Activated CD4-positive, alpha-beta memory T cell treated with anti-CD3 and anti-CD28 coated beads, Interleukin-2, amount 10 ng/mL, durations not matched to agents 7 days and 5 days (primary cell): ENCODE data around the gene RPIA. TPM values are rescaled to one million over a fixed set of nuclear protein-coding genes. Genes with fewer than 3 reads are reported as not detected.
A peak's percentile ranks its signal among the peaks of the same experiment; 100 is the strongest.
"Not testable (repeated sequence)": the region's sequence is repeated elsewhere in the genome, so short reads cannot be mapped to it uniquely, and the experiment has no call there.

Source experiments
- CTCF ChIA-PET: fragments of 350-600 bp; sonication (Branson Sonifier 250); formaldehyde crosslinking; loops from one replicate; lab custom pipeline; 2021; ENCODE audit warnings: antibody characterized with exemption, inconsistent platforms; lab: Charles Lee
- POLR2A ChIA-PET: fragments of 350-600 bp; sonication (Branson Sonifier 250); formaldehyde crosslinking; loops from one replicate; lab custom pipeline; 2021; ENCODE audit warnings: antibody characterized with exemption; lab: Charles Lee
- DNase-seq: peaks from one replicate; pipeline ENCODE4 v3.0.0-alpha.2; 2020
- H3K27ac Mint-ChIP-seq: one replicate; pipeline ENCODE4 v1.8.0; 2021; ENCODE audit warnings: mild to moderate bottlenecking, mixed read lengths
- H3K27me3 Mint-ChIP-seq: one replicate; pipeline ENCODE4 v1.8.0; 2021; ENCODE audit warnings: mixed read lengths
- H3K36me3 Mint-ChIP-seq: one replicate; pipeline ENCODE4 v1.8.0; 2021; ENCODE audit warnings: low read depth, mixed read lengths
- H3K4me1 Mint-ChIP-seq: one replicate; pipeline ENCODE4 v1.8.0; 2021; ENCODE audit warnings: mixed read lengths
- H3K4me3 Mint-ChIP-seq: one replicate; pipeline ENCODE4 v1.8.0; 2021; ENCODE audit warnings: mild to moderate bottlenecking, mixed read lengths
- H3K9me3 Mint-ChIP-seq: one replicate; pipeline ENCODE4 v1.8.0; 2021; ENCODE audit warnings: mixed read lengths
- total RNA-seq, 2 experiments: library from RNA; stranded (reverse); gene quantifications; one replicate each; pipeline ENCODE4 v1.2.3, GENCODE V29; 2021

RPIA gene
- total RNA-seq, 2 experiments from 2014 or later, result 27.9 to 30.1 TPM

GRCh38 chr2:88746929-88747490 lies 55.5 kb downstream of the RPIA start:
- DNase-seq, result no peak
- ChIA-PET CTCF (no interaction called here), POLR2A (no interaction called here)
- H3K9me3 Mint-ChIP-seq, result peaks cover 22% of the 10 kb centered on the region
- no peak overlapping the region for H3K4me3 Mint-ChIP-seq
- H3K27ac Mint-ChIP-seq, result no peak overlapping the region
- H3K4me1 Mint-ChIP-seq, result peaks cover 15% of the 10 kb centered on the region
- H3K27me3 Mint-ChIP-seq, result no peaks in the 10 kb centered on the region
- H3K36me3 Mint-ChIP-seq, result peaks cover 76% of the 10 kb centered on the region

DNA sequence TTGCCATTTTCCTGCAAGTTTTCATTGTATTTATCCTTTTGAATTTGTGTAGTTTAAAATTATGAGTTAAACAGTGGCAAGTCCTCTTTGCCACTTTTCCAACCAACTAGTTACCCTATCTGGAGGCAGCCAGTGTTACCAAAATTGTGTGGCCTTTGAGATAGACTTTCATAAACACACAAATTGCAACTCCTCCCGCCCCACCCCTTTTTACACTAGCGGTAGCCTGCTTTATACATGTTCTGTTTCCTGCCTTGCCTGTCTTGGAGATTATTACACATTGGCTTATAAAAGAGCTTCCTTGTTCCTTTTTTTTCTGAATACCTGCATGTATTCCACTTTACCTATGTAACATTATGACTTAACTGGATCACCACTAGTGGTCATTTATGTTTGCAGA lies 56.5 kb downstream of the RPIA start:
- POLR2A ChIA-PET, result no interaction called here
- no peak overlapping the region for H3K4me3 Mint-ChIP-seq
- H3K4me1 Mint-ChIP-seq, result peaks cover 15% of the 10 kb centered on the region
- peaks cover 75% of the 10 kb centered on the region for H3K36me3 Mint-ChIP-seq
- H3K27me3 Mint-ChIP-seq, result no peaks in the 10 kb centered on the region
- peaks cover 21% of the 10 kb centered on the region for H3K9me3 Mint-ChIP-seq
- no peak overlapping the region for H3K27ac Mint-ChIP-seq
- CTCF ChIA-PET, result interaction anchor here (1.3 kb wide), 1 partner anchor 8 kb away, joined by 4 read pairs; no protein-coding TSS in a partner anchor
- DNase-seq, result no peak

- no peak for DNase-seq
- no peak overlapping the region for H3K4me3 Mint-ChIP-seq
- no peaks in the 10 kb centered on the region for H3K9me3 Mint-ChIP-seq
- H3K36me3 Mint-ChIP-seq, result peaks cover 65% of the 10 kb centered on the region
- POLR2A ChIA-PET, result no interaction called here
- CTCF ChIA-PET, result interaction anchor here (0.9 to 2.6 kb wide), 2 partner anchors 8 to 12 kb away, joined by 3 to 15 read pairs; no protein-coding TSS in a partner anchor
- H3K27ac Mint-ChIP-seq, result no peak overlapping the region
- H3K27me3 Mint-ChIP-seq, result no peaks in the 10 kb centered on the region
- peaks cover 15% of the 10 kb centered on the region for H3K4me1 Mint-ChIP-seq
These were observed 60.3 kb downstream of the RPIA start for GRCh38 chr2:88751768-88752167.

- ChIA-PET CTCF (no interaction called here), POLR2A (no interaction called here)
- Mint-ChIP-seq H3K27ac (peak overlapping the region; percentile 79), H3K9me3 (peaks cover 17% of the 10 kb centered on the region), H3K4me3 (no peak overlapping the region), H3K36me3 (peaks cover 59% of the 10 kb centered on the region), H3K27me3 (no peaks in the 10 kb centered on the region), H3K4me1 (peaks cover 15% of the 10 kb centered on the region)
- DNase-seq, result peak; percentile 46
These were observed 62.5 kb downstream of the RPIA start for GRCh38 chr2:88753833-88754584.

GRCh38 chr2:88754585-88755320 lies 63.3 kb downstream of the RPIA start:
- peaks cover 59% of the 10 kb centered on the region for H3K36me3 Mint-ChIP-seq
- H3K4me3 Mint-ChIP-seq, result no peak overlapping the region
- peaks cover 15% of the 10 kb centered on the region for H3K4me1 Mint-ChIP-seq
- H3K27me3 Mint-ChIP-seq, result no peaks in the 10 kb centered on the region
- peaks cover 17% of the 10 kb centered on the region for H3K9me3 Mint-ChIP-seq
- ChIA-PET CTCF (interaction anchor here (1.2 kb wide), 1 partner anchor 15 kb away, joined by 5 read pairs; no protein-coding TSS in a partner anchor), POLR2A (no interaction called here)
- DNase-seq, result no peak
- H3K27ac Mint-ChIP-seq, result peak overlapping the region; percentile 79

GRCh38 chr2:88755836-88756235 lies 64.4 kb downstream of the RPIA start:
- peak overlapping the region; percentile 21 for H3K27ac Mint-ChIP-seq
- peaks cover 15% of the 10 kb centered on the region for H3K4me1 Mint-ChIP-seq
- peaks cover 19% of the 10 kb centered on the region for H3K9me3 Mint-ChIP-seq
- peaks cover 57% of the 10 kb centered on the region for H3K36me3 Mint-ChIP-seq
- ChIA-PET CTCF (interaction anchor here (1.2 to 1.3 kb wide), 2 partner anchors 15 to 16 kb away, joined by 4 to 5 read pairs; no protein-coding TSS in a partner anchor), POLR2A (no interaction called here)
- no peaks in the 10 kb centered on the region for H3K27me3 Mint-ChIP-seq
- no peak overlapping the region for H3K4me3 Mint-ChIP-seq
- DNase-seq, result no peak

- POLR2A ChIA-PET, result no interaction called here
- H3K9me3 Mint-ChIP-seq, result peaks cover 19% of the 10 kb centered on the region
These were observed 65.6 kb downstream of the RPIA start for GRCh38 chr2:88757025-88757424.

GRCh38 chr2:88758702-88759101 lies 67.2 kb downstream of the RPIA start:
- POLR2A ChIA-PET, H3K27ac Mint-ChIP-seq, H3K4me3 Mint-ChIP-seq, CTCF ChIA-PET, DNase-seq: not testable (repeated sequence)
- Mint-ChIP-seq H3K27me3 (peaks cover 13% of the 10 kb centered on the region), H3K36me3 (peaks cover 31% of the 10 kb centered on the region), H3K9me3 (peaks cover 19% of the 10 kb centered on the region), H3K4me1 (peaks cover 13% of the 10 kb centered on the region)

More at GRCh38 chr2:88757025-88757424, 65.6 kb downstream of the RPIA start:
- H3K27me3 Mint-ChIP-seq, result peaks cover 2% of the 10 kb centered on the region
- H3K36me3 Mint-ChIP-seq, result peaks cover 46% of the 10 kb centered on the region
- H3K4me1 Mint-ChIP-seq, result peaks cover 15% of the 10 kb centered on the region
- H3K4me3 Mint-ChIP-seq, result no peak overlapping the region
- no peak for DNase-seq
- CTCF ChIA-PET, result interaction anchor here (1.3 kb wide), 1 partner anchor 16 kb away, joined by 4 read pairs; no protein-coding TSS in a partner anchor
- H3K27ac Mint-ChIP-seq, result no peak overlapping the region

GRCh38 chr2:88760819-88761598 lies 69.5 kb downstream of the RPIA start:
- Mint-ChIP-seq H3K9me3 (peaks cover 19% of the 10 kb centered on the region), H3K27ac (no peak overlapping the region), H3K27me3 (peaks cover 24% of the 10 kb centered on the region), H3K4me3 (no peak overlapping the region), H3K4me1 (peaks cover 8% of the 10 kb centered on the region), H3K36me3 (peaks cover 13% of the 10 kb centered on the region)
- no peak for DNase-seq
- ChIA-PET CTCF (interaction anchor here (1.0 kb wide), 1 partner anchor 21 kb away, joined by 3 read pairs; no protein-coding TSS in a partner anchor), POLR2A (no interaction called here)

DNA sequence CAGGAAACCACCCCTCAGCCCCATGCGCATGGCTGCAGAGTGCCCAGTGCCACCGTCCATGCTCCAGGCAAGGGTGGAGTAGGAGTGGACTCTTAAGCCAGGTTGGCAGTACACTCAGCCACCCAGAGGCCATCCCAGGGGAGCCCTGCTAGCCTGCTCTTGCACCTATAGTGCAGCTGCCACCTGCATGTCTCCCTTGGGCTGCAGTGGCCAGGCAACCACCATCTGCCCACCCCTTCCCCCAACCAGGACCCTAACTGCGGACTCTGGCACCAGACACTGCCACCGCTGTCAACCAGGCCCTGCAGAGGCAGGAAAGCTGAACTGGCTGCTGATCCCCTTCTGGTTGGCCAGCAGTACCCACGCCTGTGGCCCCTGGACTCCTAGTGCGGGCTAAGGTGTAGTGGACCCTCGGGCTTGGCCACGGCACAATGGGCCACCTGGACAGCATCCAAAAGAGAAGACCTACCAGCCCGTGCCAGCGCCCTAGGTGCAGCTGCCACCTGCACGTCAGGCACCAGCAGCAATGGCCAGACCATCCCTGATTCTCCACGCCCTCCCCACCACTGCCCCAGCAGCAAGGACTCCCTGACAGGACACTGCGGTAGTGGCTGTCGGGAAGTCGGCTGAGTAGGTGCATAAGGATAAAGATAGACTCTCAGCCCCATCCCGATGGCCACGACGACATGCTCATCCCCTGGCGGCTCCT lies 72.8 kb downstream of the RPIA start:
- POLR2A ChIA-PET, result no interaction called here
- peaks cover 8% of the 10 kb centered on the region for H3K4me1 Mint-ChIP-seq
- peaks cover 35% of the 10 kb centered on the region for H3K27me3 Mint-ChIP-seq
- CTCF ChIA-PET, result no interaction called here
- DNase-seq, result no peak
- no peaks in the 10 kb centered on the region for H3K36me3 Mint-ChIP-seq
- no peak overlapping the region for H3K4me3 Mint-ChIP-seq
- peaks cover 2% of the 10 kb centered on the region for H3K9me3 Mint-ChIP-seq
- H3K27ac Mint-ChIP-seq, result no peak overlapping the region

GRCh38 chr2:88764850-88765153 lies 73.3 kb downstream of the RPIA start:
- H3K27me3 Mint-ChIP-seq, result peaks cover 35% of the 10 kb centered on the region
- H3K4me3 Mint-ChIP-seq, result no peak overlapping the region
- POLR2A ChIA-PET, result no interaction called here
- H3K27ac Mint-ChIP-seq, result no peak overlapping the region
- DNase-seq, result no peak
- H3K4me1 Mint-ChIP-seq, result peaks cover 8% of the 10 kb centered on the region
- peaks cover 2% of the 10 kb centered on the region for H3K9me3 Mint-ChIP-seq
- H3K36me3 Mint-ChIP-seq, result no peaks in the 10 kb centered on the region
- CTCF ChIA-PET, result no interaction called here
